ENCODE results near the gene COL16A1.

The COL16A1 gene

DNA sequence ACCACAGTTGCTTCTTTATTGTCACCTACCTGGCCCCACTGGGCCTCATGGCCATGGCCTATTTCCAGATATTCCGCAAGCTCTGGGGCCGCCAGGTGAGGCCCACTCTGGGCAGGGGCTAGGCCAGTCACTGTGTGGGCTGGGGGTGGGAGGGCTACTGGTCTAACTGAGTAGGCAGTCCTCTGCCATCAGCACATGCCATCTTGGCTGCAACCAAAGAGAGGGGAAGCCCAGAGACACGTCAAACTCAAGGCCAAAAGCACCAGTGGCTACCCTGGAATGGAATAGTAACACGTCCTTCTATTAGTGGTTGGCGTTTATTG is 82.4 kb downstream of the COL16A1 start:
- no peak for DNase-seq

DNA sequence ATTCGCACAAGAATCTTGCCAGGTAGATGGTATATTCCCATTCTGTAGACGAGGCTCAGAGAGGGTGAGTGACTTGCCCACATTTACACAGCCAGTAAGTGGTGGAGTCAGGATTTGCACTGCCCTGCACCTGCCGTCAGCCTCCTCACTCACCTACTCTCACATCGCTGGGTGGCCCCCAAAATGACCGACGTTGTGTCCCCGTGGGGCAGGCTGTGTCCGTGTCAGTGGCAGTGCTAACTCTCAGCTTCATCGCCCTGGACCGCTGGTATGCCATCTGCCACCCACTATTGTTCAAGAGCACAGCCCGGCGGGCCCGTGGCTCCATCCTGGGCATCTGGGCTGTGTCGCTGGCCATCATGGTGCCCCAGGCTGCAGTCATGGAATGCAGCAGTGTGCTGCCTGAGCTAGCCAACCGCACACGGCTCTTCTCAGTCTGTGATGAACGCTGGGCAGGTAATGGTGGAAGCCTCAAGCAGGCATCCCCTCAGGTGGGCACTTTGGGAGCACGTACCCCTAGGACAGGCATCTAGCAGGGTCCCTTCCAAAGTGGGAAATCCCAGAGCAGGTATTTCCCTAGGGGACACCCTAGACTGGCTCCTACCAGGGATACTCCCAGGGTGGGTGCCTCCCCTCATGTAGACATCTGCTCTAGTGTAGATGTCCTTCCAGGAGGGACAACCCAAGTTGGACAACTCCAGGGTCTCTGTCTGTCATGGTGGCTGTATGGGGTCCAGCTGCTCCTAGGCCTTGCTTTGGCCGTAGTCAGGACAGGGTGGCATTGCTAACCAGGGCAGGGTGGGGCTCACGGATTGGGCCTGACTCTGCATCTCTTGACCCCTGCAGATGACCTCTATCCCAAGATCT is 83.0 kb downstream of the COL16A1 start:
- DNase-seq = no peak

GRCh38 chr1:31618916-31619846 is 84.6 kb downstream of the COL16A1 start:
- DNase-seq = no peak

- DNase-seq = peak; percentile 43
Observed at GRCh38 chr1:31617916-31618746, 85.7 kb downstream of the COL16A1 start.

GRCh38 chr1:31617218-31617915 is 86.5 kb downstream of the COL16A1 start, which contains the start of gene HCRTR1:
HCRTR1 (plus strand) TSS chr1:31617689; CDS start chr1:31619193, 1,504 bp downstream.
- no peak for DNase-seq

DNA sequence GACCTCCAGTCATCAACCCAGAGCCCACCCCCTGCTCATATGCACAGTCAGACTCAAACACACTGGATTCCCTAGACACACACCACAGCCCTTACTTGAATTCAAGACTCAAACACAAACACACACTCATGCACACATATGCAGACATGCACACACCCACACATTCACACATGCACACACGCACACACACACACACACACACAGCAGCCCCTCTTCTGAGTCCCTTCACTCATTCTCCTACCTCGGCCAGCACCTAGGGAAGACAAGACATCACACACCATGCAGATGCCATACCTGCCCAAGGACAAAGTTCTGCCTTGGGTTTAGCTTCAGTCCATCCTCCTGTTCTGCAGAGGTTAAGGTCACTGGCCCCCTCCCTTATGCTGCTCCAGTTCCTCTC is 87.9 kb downstream of the COL16A1 start:
- DNase-seq = no peak

DNA sequence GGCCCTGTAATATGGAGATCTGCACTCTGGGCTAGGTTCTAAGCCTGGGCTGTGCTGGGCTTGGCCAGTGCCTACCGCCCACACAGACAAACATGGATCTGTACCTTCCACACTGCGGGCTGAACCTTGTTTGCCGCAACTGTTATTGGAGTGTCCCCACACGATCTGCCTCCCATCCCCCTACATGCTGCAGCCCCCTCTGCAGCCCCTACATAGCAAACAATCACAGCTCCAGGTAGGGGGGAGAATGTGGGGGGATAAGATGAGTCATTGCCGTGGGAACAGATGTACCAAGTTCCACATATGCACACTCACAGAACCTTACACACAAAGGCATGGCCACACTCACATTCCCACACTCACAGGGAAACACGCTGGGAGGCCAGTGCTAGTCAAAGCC is 88.4 kb downstream of the COL16A1 start:
- DNase-seq = no peak

- DNase-seq = no peak
Observed at GRCh38 chr1:31614414-31615005, 89.3 kb downstream of the COL16A1 start.

DNA sequence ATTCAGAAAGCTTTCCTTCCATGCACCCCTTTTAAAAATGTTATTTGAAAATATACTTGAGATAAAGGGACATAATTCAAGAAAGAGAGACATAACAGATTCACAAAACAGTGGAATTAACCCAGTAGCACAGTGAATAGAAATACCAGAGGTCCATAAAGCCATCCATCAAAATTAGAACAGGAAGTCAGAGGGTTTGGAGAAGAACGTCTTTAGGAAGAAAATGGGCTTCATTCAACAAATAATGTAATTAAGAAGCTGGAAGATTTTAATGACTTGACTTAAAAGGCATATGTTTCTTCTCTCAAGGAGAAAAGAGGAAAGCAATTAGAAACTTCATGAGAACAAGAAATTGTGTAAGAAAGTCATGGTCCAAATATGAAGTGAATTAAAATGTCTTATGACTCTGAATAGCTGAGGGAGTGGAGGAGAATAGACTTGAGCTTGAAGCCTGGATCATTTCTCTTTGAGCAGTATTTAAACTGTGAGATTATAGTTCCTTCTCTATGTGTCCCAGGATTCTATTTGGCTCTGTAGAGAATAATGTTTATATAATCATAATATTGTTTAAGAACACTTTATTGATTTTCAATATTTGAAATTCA is 94.2 kb downstream of the COL16A1 start:
- no peak for DNase-seq

GRCh38 chr1:31607360-31607759 is 96.5 kb downstream of the COL16A1 start:
- DNase-seq = no peak

GRCh38 chr1:31605908-31606427 is 97.8 kb downstream of the COL16A1 start:
- no peak for DNase-seq
